ENCODE results near the gene NEDD4L.
A peak's percentile ranks its signal among the peaks of the same experiment; 100 is the strongest.
"Not testable (repeated sequence)": the region's sequence is repeated elsewhere in the genome, so short reads cannot be mapped to it uniquely, and the experiment has no call there.

Gene NEDD4L

GRCh38 chr18:58049000-58049688, 5.1 kb downstream of the NEDD4L start:
- H3K4me3 ChIP-seq = no peak overlapping the region
- H3K27ac ChIP-seq = no peak overlapping the region

- not testable (repeated sequence) for H3K4me3 ChIP-seq, H3K27ac ChIP-seq
Measured at GRCh38 chr18:58050963-58051362, 6.9 kb downstream of the NEDD4L start.

- no peak overlapping the region for H3K27ac ChIP-seq
Measured at GRCh38 chr18:58051765-58052460, 7.9 kb downstream of the NEDD4L start.

GRCh38 chr18:58052960-58053359, 8.9 kb downstream of the NEDD4L start:
- Histone ChIP-seq H3K27ac (no peak overlapping the region), H3K4me3 (no peak overlapping the region)

More at GRCh38 chr18:58051765-58052460, 7.9 kb downstream of the NEDD4L start:
- no peak overlapping the region for H3K4me3 ChIP-seq

GRCh38 chr18:58054041-58054781, 10.2 kb downstream of the NEDD4L start:
- peak overlapping the region in 1 of 21 experiments; percentile 5 for H3K27ac ChIP-seq
- H3K4me3 ChIP-seq = no peak overlapping the region

- no peak overlapping the region for H3K4me3 ChIP-seq
- H3K27ac ChIP-seq = no peak overlapping the region
Measured at GRCh38 chr18:58055890-58056558, 12.0 kb downstream of the NEDD4L start.

GRCh38 chr18:58056852-58057251, 12.8 kb downstream of the NEDD4L start:
- no peak overlapping the region for H3K4me3 ChIP-seq
- no peak overlapping the region for H3K27ac ChIP-seq

GRCh38 chr18:58057291-58057965, 13.4 kb downstream of the NEDD4L start:
- no peak overlapping the region for H3K27ac ChIP-seq
- H3K4me3 ChIP-seq = no peak overlapping the region

- Histone ChIP-seq H3K4me3 (no peak overlapping the region), H3K27ac (no peak overlapping the region)
Measured at GRCh38 chr18:58058720-58059119, 14.7 kb downstream of the NEDD4L start.

- no peak overlapping the region for H3K27ac ChIP-seq
- H3K4me3 ChIP-seq = no peak overlapping the region
Measured at GRCh38 chr18:58060254-58060653, 16.2 kb downstream of the NEDD4L start.

- Histone ChIP-seq H3K27ac (no peak overlapping the region), H3K4me3 (no peak overlapping the region)
Measured at GRCh38 chr18:58061349-58061748, 17.3 kb downstream of the NEDD4L start.

GRCh38 chr18:58064406-58064998, 20.5 kb downstream of the NEDD4L start:
- no peak overlapping the region for H3K4me3 ChIP-seq
- no peak overlapping the region for H3K27ac ChIP-seq

- H3K27ac ChIP-seq = no peak overlapping the region
Measured at GRCh38 chr18:58065956-58066355, 21.9 kb downstream of the NEDD4L start.

GRCh38 chr18:58067601-58068000, 23.6 kb downstream of the NEDD4L start:
- no peak overlapping the region for H3K27ac ChIP-seq
- no peak overlapping the region for H3K4me3 ChIP-seq

More at GRCh38 chr18:58065956-58066355, 21.9 kb downstream of the NEDD4L start:
- no peak overlapping the region for H3K4me3 ChIP-seq

GRCh38 chr18:58069099-58069498, 25.1 kb downstream of the NEDD4L start:
- H3K4me3 ChIP-seq = no peak overlapping the region
- H3K27ac ChIP-seq = no peak overlapping the region

GRCh38 chr18:58069721-58070292, 25.8 kb downstream of the NEDD4L start:
- Histone ChIP-seq H3K27ac (no peak overlapping the region), H3K4me3 (no peak overlapping the region)

GRCh38 chr18:58076052-58076451, 32.0 kb downstream of the NEDD4L start:
- Histone ChIP-seq H3K4me3 (no peak overlapping the region), H3K27ac (no peak overlapping the region)

GRCh38 chr18:58077329-58077728, 33.3 kb downstream of the NEDD4L start:
- H3K27ac ChIP-seq = no peak overlapping the region
- H3K4me3 ChIP-seq = no peak overlapping the region

Data from skin epidermis (tissue), 12 donors.